AG10803 (cell line): ENCODE measurements around the gene CTNS.
A peak's percentile ranks its signal among the peaks of the same experiment; 100 is the strongest.

Experiments used
- DNase-seq: peaks from one replicate; pipeline ENCODE4 v3.0.0; 2010; ENCODE audit warnings: low read depth
- H3K4me3 ChIP-seq: 2 replicates; pipeline ENCODE4 v1.5.1; 2011; ENCODE audit warnings: mild to moderate bottlenecking, low read length, control low read depth
- TF ChIP-seq, protein P1 (sequence below): conservative IDR thresholded peaks from 2 replicates; pipeline ENCODE4 v1.5.1; 2011; ENCODE audit warnings: mild to moderate bottlenecking, low read length, control low read depth, inconsistent platforms

The CTNS gene

DNA sequence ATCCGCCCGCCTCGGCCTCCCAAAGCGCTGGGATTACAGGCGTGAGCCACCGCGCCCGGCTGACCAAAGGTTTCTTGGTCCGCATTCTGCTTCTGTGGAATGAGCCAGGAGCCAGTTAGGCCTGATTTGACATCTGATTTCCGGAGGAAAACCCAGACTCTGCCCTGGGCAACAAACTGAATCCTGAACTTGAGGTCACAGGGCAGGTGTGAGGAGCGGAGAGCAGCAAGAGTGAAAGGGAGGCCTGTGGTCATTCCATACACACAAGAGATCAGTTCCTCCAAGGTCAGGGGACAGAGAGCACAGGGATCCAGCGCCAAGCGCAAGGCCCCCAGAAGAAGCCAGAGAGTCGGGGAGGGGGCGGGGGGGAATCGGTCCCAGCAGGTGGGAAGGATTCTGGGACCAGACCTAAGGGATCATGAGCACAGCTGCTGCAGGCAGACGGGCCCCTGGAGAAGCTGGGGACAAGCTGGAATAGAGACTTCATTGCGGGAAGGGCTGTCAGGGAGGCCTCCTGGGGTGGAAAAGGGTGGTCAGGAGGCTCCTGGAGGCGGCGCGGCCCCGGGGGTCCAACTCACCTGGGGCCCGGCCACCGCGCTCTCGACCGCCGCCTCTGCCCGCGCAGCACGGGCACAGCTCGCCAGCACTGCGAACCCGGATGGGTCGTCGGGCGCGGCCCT lies 946 bp upstream of the CTNS start:
- DNase-seq: no peak
- TF ChIP-seq, protein P1, sequence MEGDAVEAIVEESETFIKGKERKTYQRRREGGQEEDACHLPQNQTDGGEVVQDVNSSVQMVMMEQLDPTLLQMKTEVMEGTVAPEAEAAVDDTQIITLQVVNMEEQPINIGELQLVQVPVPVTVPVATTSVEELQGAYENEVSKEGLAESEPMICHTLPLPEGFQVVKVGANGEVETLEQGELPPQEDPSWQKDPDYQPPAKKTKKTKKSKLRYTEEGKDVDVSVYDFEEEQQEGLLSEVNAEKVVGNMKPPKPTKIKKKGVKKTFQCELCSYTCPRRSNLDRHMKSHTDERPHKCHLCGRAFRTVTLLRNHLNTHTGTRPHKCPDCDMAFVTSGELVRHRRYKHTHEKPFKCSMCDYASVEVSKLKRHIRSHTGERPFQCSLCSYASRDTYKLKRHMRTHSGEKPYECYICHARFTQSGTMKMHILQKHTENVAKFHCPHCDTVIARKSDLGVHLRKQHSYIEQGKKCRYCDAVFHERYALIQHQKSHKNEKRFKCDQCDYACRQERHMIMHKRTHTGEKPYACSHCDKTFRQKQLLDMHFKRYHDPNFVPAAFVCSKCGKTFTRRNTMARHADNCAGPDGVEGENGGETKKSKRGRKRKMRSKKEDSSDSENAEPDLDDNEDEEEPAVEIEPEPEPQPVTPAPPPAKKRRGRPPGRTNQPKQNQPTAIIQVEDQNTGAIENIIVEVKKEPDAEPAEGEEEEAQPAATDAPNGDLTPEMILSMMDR: no peak
- H3K4me3 ChIP-seq: peak overlapping the region; percentile 76

DNA sequence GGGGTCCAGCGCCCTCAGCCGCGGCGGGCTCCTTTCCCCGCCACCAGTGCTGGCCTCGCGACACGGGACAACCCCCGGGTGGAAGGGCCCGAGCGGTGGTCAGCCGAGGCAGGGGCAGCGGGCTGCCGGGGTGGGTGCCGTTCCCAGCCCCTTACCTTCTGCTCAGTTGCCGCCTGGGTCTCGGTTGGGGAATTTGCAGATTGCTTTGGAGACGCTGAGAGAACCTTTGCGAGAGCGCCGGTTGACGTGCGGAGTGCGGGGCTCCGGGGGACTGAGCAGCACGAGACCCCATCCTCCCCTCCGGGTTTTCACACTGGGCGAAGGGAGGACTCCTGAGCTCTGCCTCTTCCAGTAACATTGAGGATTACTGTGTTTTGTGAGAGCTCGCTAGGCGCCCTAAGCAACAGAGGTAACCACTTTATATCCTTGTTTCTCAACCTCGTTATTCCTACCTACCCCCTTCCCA lies 381 bp downstream of the CTNS start:
- TF ChIP-seq, protein P1: no peak
- DNase-seq: no peak
- H3K4me3 ChIP-seq: peak overlapping the region; percentile 86

- peak; percentile 38 for DNase-seq
- TF ChIP-seq, protein P1: no peak
- H3K4me3 ChIP-seq: no peak overlapping the region
These were observed 3.5 kb downstream of the CTNS start for GRCh38 chr17:3639981-3640596.

DNA sequence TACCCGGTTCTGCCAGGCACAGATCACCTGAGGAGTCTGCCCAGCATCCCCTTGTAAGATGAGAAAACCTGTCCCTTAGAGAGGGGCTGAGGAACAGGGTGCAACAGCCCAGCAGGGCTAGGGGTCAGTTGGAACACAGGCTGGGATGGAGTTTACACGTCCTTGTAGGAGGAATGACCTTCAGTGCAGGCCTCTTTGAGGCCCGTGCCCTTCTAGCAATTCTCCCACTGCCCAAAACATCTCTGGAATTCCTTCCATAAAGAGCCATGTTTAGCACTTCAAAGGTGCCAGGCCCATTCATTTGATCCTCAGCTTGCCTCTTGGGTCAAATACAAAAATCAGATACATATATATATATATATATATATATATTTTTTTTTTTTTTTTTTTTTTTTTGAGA lies 4.5 kb downstream of the CTNS start:
- no peak for DNase-seq
- H3K4me3 ChIP-seq: no peak overlapping the region
- TF ChIP-seq, protein P1: no peak

DNA sequence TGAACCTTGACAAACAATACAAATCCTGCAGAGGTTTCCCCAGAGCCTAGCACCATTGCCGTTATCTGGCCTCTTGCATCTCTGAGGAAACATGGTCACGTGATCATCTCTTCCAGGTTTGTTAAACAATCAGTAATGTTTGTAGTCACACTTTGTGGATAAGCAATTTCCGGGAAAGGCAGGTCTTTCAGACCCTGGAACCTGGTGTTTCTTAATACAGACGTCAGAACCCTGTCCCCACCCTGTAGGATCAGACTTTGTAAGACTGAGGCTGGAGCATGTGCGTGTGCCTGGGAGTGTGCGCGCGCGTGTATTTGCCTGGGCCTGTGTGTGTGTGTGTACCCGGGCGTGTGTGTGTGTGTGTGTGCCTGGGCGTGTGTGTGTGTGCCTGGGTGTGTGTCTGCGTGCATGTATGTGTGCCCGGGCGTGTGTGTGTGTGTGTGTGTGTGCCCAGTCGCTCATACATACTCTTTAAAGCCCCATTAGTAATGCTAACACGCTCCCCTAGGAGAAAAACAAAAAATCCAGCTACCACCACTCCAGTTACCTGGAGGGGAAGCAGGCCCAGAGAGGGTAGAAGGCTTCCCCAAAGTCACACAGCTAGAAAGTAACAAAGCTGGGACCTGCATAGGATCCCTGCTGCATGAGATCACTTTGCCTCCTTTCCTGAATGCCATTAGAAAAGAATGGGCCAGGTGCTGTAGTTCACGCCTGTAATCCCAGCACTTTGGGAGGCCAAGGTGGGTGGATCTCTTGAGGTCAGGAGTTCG lies 5.3 kb downstream of the CTNS start:
- DNase-seq: no peak
- H3K4me3 ChIP-seq: no peak overlapping the region
- TF ChIP-seq, protein P1: no peak

DNA sequence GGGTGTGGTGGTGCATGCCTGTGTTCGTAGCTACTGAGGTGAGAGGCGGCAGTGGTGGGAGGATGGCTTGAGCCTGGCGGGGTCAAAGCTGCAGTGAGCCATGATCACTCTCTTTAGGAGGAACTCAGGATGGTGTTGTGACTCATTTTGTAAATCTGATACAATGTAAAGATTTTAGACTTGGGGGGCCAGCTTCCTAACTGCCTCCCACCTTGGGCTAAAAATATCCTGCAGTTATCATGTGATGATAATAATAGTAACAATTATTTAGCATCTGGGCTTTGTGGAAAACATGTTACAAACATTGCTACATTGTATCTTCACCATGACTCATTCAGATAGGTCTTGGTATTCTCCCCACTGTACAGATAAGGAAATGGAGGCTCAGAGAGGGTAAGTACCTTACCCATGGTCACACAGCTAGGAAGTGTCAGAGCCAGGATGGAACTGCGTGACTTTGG lies 7.4 kb downstream of the CTNS start:
- TF ChIP-seq, protein P1: no peak
- no peak overlapping the region for H3K4me3 ChIP-seq
- DNase-seq: no peak
